AG09309 (cell line): ENCODE results near the gene RPS13.
"Not testable (repeated sequence)": the region's sequence is repeated elsewhere in the genome, so short reads cannot be mapped to it uniquely, and the experiment has no call there.

Source experiments
- DNase-seq: peaks from one replicate; pipeline ENCODE4 v3.0.0-alpha.2; 2010; ENCODE audit warnings: low read depth
- H3K4me3 ChIP-seq: 2 replicates; pipeline ENCODE4 v1.5.1; 2011; ENCODE audit warnings: mild to moderate bottlenecking, low read depth, low read length, moderate library complexity; ENCODE audit not compliant: control insufficient read depth
- TF ChIP-seq, protein P1 (sequence below): IDR thresholded peaks from 2 replicates; pipeline ENCODE4 v1.5.1; 2011; ENCODE audit warnings: mild to moderate bottlenecking, low read depth, low read length, inconsistent platforms; ENCODE audit not compliant: insufficient read depth, control insufficient read depth; ENCODE audit errors: missing control alignments

Gene RPS13

DNA sequence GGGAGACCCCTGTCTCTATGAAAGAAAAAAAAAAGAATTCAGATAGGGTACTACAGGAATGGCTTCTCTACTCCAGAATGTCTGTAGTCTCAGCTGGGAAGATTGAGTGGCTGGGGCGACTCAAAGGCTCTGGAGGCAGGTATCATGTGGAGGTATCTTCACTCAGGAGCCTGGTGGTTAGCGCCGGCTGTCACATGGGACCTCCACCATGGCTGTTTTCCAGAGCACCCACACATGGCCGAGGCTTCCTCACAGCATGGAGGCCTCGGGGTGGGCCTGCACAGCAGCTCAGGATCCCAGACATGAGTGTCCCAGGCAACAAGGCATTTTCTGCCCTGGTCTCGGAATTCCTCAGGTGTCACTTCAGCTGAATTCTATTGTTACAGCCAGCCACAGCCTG, 10.1 kb downstream of the RPS13 start:
- H3K4me3 ChIP-seq: no peak overlapping the region
- TF ChIP-seq, protein P1, sequence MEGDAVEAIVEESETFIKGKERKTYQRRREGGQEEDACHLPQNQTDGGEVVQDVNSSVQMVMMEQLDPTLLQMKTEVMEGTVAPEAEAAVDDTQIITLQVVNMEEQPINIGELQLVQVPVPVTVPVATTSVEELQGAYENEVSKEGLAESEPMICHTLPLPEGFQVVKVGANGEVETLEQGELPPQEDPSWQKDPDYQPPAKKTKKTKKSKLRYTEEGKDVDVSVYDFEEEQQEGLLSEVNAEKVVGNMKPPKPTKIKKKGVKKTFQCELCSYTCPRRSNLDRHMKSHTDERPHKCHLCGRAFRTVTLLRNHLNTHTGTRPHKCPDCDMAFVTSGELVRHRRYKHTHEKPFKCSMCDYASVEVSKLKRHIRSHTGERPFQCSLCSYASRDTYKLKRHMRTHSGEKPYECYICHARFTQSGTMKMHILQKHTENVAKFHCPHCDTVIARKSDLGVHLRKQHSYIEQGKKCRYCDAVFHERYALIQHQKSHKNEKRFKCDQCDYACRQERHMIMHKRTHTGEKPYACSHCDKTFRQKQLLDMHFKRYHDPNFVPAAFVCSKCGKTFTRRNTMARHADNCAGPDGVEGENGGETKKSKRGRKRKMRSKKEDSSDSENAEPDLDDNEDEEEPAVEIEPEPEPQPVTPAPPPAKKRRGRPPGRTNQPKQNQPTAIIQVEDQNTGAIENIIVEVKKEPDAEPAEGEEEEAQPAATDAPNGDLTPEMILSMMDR: no peak
- no peak for DNase-seq

DNA sequence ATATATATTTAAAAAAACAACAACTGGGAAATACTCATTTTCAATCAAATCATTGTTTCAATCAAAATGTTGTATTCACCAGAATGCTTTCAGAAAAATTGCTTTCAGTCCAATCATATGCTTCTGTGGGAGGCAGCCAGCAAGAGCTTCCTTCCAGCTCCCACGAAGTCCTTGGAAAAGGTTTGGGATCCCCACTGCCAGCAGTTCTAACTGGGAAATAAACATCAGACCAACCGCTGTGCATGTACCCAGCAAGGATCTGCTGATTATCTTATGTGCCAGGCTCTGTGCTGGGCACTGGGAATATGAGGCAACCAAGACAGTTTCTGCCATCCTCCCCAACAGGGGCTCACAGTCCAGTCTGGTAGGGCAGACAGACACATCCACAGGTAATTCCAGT, 10.8 kb downstream of the RPS13 start:
- H3K4me3 ChIP-seq: no peak overlapping the region

DNA sequence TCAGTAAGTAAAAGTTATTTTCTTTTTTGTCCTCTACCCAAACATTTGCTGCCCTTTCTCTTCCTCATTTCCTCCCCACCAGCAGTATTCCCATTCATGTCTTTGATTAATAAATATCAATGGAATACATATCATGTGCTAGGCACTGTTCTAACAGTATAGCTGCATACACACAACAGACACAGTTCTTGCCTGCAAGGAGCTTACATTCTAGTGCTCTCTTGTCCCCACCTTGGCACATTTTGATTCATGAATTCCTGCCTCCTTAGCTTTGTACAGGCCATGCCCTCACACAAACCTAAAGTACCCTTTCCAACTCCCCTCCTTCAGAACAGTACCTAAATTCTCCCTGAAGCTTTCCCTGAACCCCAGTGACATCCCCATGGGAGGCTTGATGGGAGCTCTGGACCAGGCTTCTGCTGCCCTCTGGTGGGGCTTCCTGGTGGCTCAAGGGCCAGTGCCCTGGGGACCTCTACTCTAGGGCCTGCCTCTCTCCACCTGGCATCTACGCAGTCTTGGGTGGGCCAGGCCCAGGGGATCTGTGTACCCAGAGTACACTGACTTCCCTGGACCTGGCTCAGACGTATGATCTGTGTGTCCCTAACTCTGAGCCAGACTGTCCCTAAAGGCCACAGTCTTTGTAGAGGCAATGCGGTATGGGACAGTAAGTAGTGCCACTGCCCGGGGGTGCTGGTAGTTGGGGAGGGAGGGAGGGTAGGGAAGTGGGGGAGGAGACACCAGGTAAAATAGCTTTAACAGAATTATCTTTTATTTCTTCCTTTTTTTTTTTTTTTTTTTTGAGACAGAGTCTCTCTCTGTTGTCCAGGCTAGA, 14.1 kb downstream of the RPS13 start:
- no peak overlapping the region for H3K4me3 ChIP-seq
- DNase-seq: no peak
- TF ChIP-seq, protein P1: peak; percentile 93

More for the DNA sequence above, 10.8 kb downstream of the RPS13 start:
- DNase-seq: no peak
- TF ChIP-seq, protein P1: no peak

DNA sequence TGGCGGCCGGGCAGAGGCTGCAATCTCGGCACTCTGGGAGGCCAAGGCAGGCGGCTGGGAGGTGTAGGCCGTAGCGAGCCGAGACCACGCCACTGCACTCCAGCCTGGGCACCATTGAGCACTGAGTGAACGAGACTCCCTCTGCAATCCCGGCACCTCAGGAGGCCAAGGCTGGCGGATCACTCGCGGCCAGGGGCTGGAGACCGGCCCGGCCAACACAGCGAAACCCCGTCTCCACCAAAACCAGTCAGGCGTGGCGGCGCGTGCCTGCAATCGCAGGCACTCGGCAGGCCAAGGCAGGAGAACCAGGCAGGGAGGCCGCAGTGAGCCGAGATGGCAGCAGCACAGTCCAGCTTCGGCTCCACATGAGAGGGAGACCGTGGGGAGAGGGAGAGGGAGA, 26.3 kb downstream of the RPS13 start:
- not testable (repeated sequence) for DNase-seq

DNA sequence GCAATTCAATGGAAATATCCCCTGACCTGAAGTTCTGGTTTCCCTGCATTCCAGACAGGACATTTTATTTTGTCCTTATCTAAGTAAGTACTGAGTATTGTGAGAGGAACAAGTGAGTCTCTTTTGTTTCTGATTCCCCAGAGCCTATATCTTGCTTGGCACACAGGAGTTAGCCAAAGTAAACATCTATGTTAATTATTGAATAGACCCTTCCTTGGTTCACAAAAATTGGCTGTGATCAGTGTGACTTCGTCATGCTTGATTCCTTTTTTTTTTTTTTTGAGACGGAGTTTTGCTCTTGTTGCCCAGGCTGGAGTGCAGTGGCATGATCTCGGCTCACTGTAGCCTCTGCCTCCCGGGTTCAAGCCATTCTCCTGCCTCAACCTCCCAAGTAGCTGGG, 29.0 kb downstream of the RPS13 start:
- H3K4me3 ChIP-seq, DNase-seq: not testable (repeated sequence)

More for the DNA sequence above, 26.3 kb downstream of the RPS13 start:
- H3K4me3 ChIP-seq: not testable (repeated sequence)

DNA sequence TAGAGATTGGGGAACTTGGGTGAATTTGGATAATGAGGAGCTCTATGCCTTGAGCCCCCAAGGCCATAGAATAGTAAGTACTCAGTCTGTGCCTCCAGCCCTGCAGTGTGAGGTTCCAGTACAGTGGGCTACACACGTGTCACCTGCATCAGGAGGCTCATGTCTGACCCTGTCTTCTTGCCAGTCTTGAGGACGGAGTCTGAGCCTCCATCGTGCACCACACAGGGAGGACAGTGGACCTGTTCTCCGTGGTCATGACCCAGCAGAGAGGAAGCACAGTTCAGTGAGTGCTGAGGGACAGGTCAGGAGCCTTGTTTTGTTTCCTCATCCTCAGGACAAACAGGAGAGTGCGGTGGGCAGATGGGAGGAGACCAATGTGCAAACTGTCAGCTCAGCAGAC, 30.8 kb downstream of the RPS13 start:
- H3K4me3 ChIP-seq: no peak overlapping the region
- DNase-seq: no peak
- TF ChIP-seq, protein P1: no peak

DNA sequence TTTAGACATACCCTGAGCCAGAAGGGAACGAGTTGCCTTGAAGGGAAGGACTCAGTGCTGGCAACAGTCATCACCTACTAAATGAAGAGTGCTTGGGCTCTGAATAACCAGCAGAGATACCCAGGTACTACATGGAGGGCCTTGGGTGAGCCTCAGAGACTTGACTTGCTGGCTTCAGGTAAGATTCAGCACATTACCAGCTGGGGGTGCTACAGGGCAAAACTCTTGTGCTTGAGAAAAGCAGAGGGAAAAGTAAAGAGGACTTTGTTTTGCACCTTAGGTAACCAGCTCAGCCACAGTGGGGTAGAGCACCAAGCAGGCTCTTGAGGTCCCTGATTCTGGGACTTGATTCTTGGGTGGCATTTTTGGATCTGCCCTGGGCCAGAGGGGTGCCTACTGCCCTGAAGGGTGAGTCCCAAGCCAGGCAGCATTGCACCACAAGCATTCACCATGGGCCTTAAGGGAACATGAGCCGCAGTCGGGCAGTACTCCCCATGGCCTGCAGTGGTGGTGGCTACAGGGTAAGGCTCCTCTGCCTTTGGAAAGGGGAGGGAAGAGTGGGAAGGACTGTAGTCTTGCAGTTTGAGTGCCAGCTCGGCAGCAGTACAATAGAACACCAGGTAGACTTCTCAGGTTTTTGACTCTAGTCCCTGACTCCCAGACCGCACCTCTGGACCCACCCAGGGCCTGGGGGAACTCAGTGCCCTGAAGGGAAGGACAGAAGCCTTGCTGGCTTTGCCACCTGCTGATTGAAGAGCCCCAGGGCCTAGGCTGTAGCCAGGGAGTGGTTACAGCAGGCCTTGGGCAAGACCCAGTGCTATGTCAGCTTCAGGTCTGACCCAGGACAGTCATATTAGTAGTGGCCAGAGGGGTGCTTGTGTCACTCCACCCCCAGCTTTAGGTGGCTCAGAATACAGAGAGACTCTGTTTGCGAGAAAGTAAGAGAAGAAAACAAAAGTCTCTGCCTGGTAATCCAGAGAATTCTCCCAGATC, 40.5 kb downstream of the RPS13 start:
- TF ChIP-seq, protein P1: no peak
- DNase-seq: no peak

DNA sequence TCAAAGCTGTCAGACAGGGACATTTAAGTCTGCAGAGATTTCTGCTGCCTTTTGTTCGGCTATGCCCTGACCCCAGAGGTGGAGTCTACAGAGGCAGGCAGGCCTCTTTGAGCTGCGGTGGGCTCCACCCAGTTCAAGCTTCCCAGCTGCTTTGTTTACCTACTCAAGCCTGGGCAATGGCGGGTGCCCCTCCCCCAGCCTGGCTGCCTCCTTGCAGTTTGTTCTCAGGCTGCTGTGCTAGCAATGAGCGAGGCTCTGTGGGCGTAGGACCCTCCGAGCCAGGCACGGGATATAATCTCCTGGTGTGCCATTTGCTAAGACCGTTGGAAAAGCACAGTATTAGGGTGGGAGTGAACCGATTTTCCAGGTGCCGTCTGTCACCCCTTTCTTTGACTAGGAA, 43.4 kb downstream of the RPS13 start:
- not testable (repeated sequence) for DNase-seq, H3K4me3 ChIP-seq

More for the DNA sequence above, 40.5 kb downstream of the RPS13 start:
- no peak overlapping the region for H3K4me3 ChIP-seq
